Fibroblast of mammary gland (primary cell): ENCODE measurements around the gene JARID2.
A peak's percentile ranks its signal among the peaks of the same experiment; 100 is the strongest.

Source experiments
- DNase-seq: peaks from one replicate; pipeline ENCODE4 v3.0.0-alpha.2; 2010; ENCODE audit warnings: low read depth
- H3K4me3 ChIP-seq: 2 replicates; pipeline ENCODE4 v1.5.1; 2011; ENCODE audit warnings: low read depth, mild to moderate bottlenecking, low read length, moderate library complexity; ENCODE audit not compliant: control insufficient read depth
- TF ChIP-seq, protein P1 (sequence below): conservative IDR thresholded peaks from 2 replicates; pipeline ENCODE4 v1.5.1; 2011; ENCODE audit warnings: low read depth, low read length, inconsistent platforms; ENCODE audit not compliant: control insufficient read depth, insufficient read depth

Gene JARID2

DNA sequence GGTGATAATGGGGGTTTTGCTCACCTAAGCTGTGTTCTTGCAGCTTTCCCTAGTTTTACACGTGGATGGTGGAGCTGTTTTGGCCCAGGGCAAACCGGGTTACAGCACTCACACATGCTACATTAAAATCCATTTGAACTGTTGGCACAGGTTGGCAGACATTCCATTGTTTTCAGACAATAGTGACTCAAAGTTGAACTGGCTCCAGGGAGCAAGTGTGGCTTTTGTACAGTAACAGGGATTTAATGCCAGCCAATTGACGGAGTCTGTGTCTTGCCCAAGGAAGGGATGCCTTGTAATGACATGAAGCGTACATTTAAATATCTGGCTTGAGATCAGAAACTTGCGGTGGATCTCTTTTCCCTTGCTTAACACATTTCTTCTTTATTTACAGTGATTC is 233.9 kb downstream of the JARID2 start:
- no peak for DNase-seq
- TF ChIP-seq, protein P1, sequence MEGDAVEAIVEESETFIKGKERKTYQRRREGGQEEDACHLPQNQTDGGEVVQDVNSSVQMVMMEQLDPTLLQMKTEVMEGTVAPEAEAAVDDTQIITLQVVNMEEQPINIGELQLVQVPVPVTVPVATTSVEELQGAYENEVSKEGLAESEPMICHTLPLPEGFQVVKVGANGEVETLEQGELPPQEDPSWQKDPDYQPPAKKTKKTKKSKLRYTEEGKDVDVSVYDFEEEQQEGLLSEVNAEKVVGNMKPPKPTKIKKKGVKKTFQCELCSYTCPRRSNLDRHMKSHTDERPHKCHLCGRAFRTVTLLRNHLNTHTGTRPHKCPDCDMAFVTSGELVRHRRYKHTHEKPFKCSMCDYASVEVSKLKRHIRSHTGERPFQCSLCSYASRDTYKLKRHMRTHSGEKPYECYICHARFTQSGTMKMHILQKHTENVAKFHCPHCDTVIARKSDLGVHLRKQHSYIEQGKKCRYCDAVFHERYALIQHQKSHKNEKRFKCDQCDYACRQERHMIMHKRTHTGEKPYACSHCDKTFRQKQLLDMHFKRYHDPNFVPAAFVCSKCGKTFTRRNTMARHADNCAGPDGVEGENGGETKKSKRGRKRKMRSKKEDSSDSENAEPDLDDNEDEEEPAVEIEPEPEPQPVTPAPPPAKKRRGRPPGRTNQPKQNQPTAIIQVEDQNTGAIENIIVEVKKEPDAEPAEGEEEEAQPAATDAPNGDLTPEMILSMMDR: no peak
- H3K4me3 ChIP-seq: no peak overlapping the region

DNA sequence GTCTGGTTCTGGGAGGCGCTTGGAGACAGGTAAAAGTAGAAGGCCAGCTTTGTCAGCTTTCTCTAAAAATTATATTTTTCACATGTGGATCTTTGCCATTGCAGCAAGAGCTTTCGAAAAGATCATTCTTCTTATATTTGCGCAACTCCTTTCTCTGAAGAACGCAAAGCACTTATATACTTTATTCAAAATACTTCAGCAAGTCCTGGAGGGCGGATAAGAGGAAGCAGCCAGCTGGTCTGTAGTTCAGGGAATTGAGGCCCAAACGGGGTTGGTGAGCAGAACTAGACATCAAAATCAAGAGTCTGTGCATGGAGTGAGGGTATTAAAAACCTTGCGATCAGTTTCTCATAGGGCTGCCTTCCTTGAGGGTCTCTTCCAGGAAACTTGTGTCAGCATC is 234.7 kb downstream of the JARID2 start:
- TF ChIP-seq, protein P1: no peak
- DNase-seq: no peak
- H3K4me3 ChIP-seq: no peak overlapping the region

DNA sequence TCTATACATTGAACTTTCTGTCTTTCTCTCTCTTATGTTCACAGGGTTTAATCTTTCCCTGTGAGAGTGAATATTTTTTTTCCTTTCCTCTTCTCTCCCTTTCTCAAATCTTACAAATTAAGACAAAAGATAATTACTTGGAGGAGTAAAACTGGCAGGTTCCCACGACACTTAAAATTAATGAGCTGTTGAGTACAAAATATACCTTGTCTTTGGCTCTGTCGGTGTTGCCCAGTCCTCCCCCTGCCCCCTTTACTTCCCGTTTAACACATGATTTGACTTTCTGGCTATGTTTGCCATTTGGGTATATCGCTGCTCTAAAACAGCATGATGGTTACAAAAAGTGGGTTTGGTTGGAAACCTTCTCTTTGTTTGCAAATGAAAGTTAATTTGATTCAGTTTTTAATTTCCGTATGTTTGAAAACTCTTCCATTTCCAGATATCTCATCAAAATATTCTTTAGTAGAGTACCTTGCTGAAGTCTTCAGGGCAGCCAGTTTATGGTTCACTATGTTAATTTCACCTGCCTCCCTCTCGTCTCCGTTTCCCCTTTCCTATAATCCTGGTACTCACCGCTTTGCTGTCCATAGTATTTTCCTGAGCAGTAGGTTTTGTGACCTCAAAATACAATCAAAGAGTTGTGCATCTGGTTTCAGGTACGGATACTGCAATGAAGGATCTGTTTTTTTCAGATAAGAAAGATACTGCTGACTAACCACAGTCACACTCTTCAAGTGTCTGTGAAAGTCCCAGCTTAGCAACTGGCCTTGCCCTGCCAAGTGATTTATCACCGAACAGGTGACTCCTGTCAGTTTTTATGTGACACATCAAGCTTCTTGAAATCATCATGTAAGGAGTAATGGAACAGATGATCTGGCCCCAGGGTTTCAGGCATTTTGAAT is 235.8 kb downstream of the JARID2 start:
- no peak overlapping the region for H3K4me3 ChIP-seq
- TF ChIP-seq, protein P1: no peak
- no peak for DNase-seq

DNA sequence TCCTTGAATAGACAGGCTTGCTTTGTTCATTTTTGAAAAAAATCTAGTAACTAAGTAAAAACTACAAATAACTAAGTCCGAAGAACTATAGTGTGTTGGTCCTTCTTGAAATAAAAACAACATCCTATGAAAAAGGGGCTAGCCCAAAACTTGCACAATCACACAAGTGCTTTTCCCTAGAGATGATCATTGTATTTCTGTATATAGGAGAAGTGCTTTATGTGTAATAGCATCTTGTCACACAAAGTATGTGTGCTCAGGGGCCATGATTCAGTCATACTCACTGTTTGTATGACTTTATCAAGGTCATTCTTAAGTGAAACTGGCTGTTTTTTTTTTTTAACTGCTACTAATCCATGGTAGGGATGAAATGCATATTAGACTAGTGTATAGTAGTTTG is 237.2 kb downstream of the JARID2 start:
- no peak overlapping the region for H3K4me3 ChIP-seq
- DNase-seq: peak; percentile 65
- TF ChIP-seq, protein P1: no peak

DNA sequence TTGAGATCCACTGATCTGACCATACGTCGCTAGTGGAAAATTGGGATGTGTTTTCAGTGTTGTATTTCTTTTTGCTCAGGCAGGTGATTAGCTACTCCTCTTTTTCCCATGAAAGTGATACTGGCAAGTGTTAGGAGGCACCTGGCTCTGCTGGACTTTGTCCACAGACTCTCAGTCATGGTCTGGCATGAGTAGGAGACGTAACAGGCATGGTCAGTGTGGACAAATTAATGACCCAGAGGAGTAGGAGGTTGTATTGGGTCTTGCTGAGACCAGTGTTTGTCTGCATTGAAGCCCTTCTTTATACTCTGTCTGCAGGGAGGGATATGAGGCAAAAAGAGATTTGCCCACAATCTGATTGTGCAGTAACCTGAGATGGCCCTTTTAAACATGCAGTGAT is 238.3 kb downstream of the JARID2 start:
- no peak for DNase-seq
- H3K4me3 ChIP-seq: no peak overlapping the region
- TF ChIP-seq, protein P1: no peak

DNA sequence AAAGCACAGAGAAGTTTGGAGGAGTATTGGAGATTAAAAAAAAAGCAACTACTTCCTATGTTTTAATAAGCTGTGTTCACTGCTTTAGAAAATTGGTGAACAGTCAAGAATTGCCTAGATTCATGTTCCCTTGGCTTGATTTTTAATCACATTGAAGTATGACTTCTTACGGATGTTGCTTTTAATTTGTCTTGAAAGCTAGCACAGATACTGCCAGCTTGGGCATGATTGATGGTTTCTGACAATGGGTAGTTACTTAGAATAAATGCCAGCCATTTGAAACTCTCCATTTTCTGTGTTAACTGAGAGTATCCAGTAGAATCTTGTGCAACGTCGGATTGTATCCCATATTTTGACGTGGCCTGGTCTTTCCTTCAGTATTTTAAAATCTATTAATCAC is 239.0 kb downstream of the JARID2 start:
- TF ChIP-seq, protein P1: no peak
- no peak for DNase-seq

More for the DNA sequence above, 239.0 kb downstream of the JARID2 start:
- H3K4me3 ChIP-seq: no peak overlapping the region
